ENCODE measurements around the gene SMAD9.

Gene SMAD9

GRCh38 chr13:36920616-36921185 lies 663 bp upstream of the SMAD9 start:
- peaks cover 47% of the 10 kb centered on the region for H3K27me3 ChIP-seq (ENCODE audit: control insufficient read depth, insufficient read depth, low read length)
- no peak overlapping the region for H3K9ac ChIP-seq (ENCODE audit: low read length)
- no peak overlapping the region for H3K27ac ChIP-seq (ENCODE audit: low read depth, low read length)
- H3K9me3 ChIP-seq (ENCODE audit: control insufficient read depth, insufficient read depth, low read depth, low read length) = no peaks in the 10 kb centered on the region
- H3K4me1 ChIP-seq (ENCODE audit: control insufficient read depth, insufficient read depth, low read length) = peaks cover 7% of the 10 kb centered on the region
- no peaks in the 10 kb centered on the region for H3K36me3 ChIP-seq (ENCODE audit: control insufficient read depth, insufficient read depth, low read length)
- peak overlapping the region; percentile 29 for H3K4me3 ChIP-seq (ENCODE audit: low read depth, low read length)

- H3K9ac ChIP-seq (ENCODE audit: low read length) = peak overlapping the region; percentile 30
- H3K9me3 ChIP-seq (ENCODE audit: control insufficient read depth, insufficient read depth, low read depth, low read length) = no peaks in the 10 kb centered on the region
- peaks cover 47% of the 10 kb centered on the region for H3K27me3 ChIP-seq (ENCODE audit: control insufficient read depth, insufficient read depth, low read length)
- H3K27ac ChIP-seq (ENCODE audit: low read depth, low read length) = no peak overlapping the region
- H3K36me3 ChIP-seq (ENCODE audit: control insufficient read depth, insufficient read depth, low read length) = no peaks in the 10 kb centered on the region
- H3K4me3 ChIP-seq (ENCODE audit: low read depth, low read length) = peak overlapping the region; percentile 77
- H3K4me1 ChIP-seq (ENCODE audit: control insufficient read depth, insufficient read depth, low read length) = peaks cover 7% of the 10 kb centered on the region
Observed at GRCh38 chr13:36919171-36919832, 736 bp downstream of the SMAD9 start.

- Histone ChIP-seq H3K9ac (ENCODE audit: low read length) (peak overlapping the region; percentile 30), H3K9me3 (ENCODE audit: control insufficient read depth, insufficient read depth, low read depth, low read length) (no peaks in the 10 kb centered on the region), H3K36me3 (ENCODE audit: control insufficient read depth, insufficient read depth, low read length) (no peaks in the 10 kb centered on the region), H3K27ac (ENCODE audit: low read depth, low read length) (no peak overlapping the region), H3K4me3 (ENCODE audit: low read depth, low read length) (peak overlapping the region; percentile 77), H3K4me1 (ENCODE audit: control insufficient read depth, insufficient read depth, low read length) (peaks cover 7% of the 10 kb centered on the region), H3K27me3 (ENCODE audit: control insufficient read depth, insufficient read depth, low read length) (peaks cover 47% of the 10 kb centered on the region)
Observed at GRCh38 chr13:36918246-36919131, 1.5 kb downstream of the SMAD9 start.

- no peak overlapping the region for H3K27ac ChIP-seq (ENCODE audit: low read depth, low read length)
- peaks cover 47% of the 10 kb centered on the region for H3K27me3 ChIP-seq (ENCODE audit: control insufficient read depth, insufficient read depth, low read length)
- no peaks in the 10 kb centered on the region for H3K9me3 ChIP-seq (ENCODE audit: control insufficient read depth, insufficient read depth, low read depth, low read length)
- no peaks in the 10 kb centered on the region for H3K36me3 ChIP-seq (ENCODE audit: control insufficient read depth, insufficient read depth, low read length)
- peaks cover 7% of the 10 kb centered on the region for H3K4me1 ChIP-seq (ENCODE audit: control insufficient read depth, insufficient read depth, low read length)
- no peak overlapping the region for H3K4me3 ChIP-seq (ENCODE audit: low read depth, low read length)
- no peak overlapping the region for H3K9ac ChIP-seq (ENCODE audit: low read length)
Observed at GRCh38 chr13:36917311-36917710, 2.7 kb downstream of the SMAD9 start.

GRCh38 chr13:36915896-36916640 lies 4.0 kb downstream of the SMAD9 start:
- no peak overlapping the region for H3K27ac ChIP-seq (ENCODE audit: low read depth, low read length)
- peaks cover 7% of the 10 kb centered on the region for H3K4me1 ChIP-seq (ENCODE audit: control insufficient read depth, insufficient read depth, low read length)
- H3K9ac ChIP-seq (ENCODE audit: low read length) = no peak overlapping the region
- no peak overlapping the region for H3K4me3 ChIP-seq (ENCODE audit: low read depth, low read length)
- H3K36me3 ChIP-seq (ENCODE audit: control insufficient read depth, insufficient read depth, low read length) = no peaks in the 10 kb centered on the region
- H3K27me3 ChIP-seq (ENCODE audit: control insufficient read depth, insufficient read depth, low read length) = peaks cover 35% of the 10 kb centered on the region
- H3K9me3 ChIP-seq (ENCODE audit: control insufficient read depth, insufficient read depth, low read depth, low read length) = no peaks in the 10 kb centered on the region

GRCh38 chr13:36915106-36915505 lies 4.9 kb downstream of the SMAD9 start:
- H3K4me1 ChIP-seq (ENCODE audit: control insufficient read depth, insufficient read depth, low read length) = peaks cover 7% of the 10 kb centered on the region
- H3K4me3 ChIP-seq (ENCODE audit: low read depth, low read length) = no peak overlapping the region
- no peaks in the 10 kb centered on the region for H3K36me3 ChIP-seq (ENCODE audit: control insufficient read depth, insufficient read depth, low read length)
- H3K9me3 ChIP-seq (ENCODE audit: control insufficient read depth, insufficient read depth, low read depth, low read length) = no peaks in the 10 kb centered on the region
- H3K27me3 ChIP-seq (ENCODE audit: control insufficient read depth, insufficient read depth, low read length) = peaks cover 28% of the 10 kb centered on the region
- no peak overlapping the region for H3K27ac ChIP-seq (ENCODE audit: low read depth, low read length)
- H3K9ac ChIP-seq (ENCODE audit: low read length) = no peak overlapping the region

- H3K27ac ChIP-seq (ENCODE audit: low read depth, low read length) = no peak overlapping the region
- no peak overlapping the region for H3K9ac ChIP-seq (ENCODE audit: low read length)
- H3K4me3 ChIP-seq (ENCODE audit: low read depth, low read length) = no peak overlapping the region
- H3K9me3 ChIP-seq (ENCODE audit: control insufficient read depth, insufficient read depth, low read depth, low read length) = no peaks in the 10 kb centered on the region
- H3K36me3 ChIP-seq (ENCODE audit: control insufficient read depth, insufficient read depth, low read length) = no peaks in the 10 kb centered on the region
- peaks cover 7% of the 10 kb centered on the region for H3K4me1 ChIP-seq (ENCODE audit: control insufficient read depth, insufficient read depth, low read length)
- peaks cover 28% of the 10 kb centered on the region for H3K27me3 ChIP-seq (ENCODE audit: control insufficient read depth, insufficient read depth, low read length)
Observed at GRCh38 chr13:36914648-36915047, 5.4 kb downstream of the SMAD9 start.

GRCh38 chr13:36913463-36913862 lies 6.6 kb downstream of the SMAD9 start:
- H3K4me1 ChIP-seq (ENCODE audit: control insufficient read depth, insufficient read depth, low read length) = peaks cover under 1% of the 10 kb centered on the region; the same call in 1 of the 2 replicates
- no peak overlapping the region for H3K27ac ChIP-seq (ENCODE audit: low read depth, low read length)
- H3K27me3 ChIP-seq (ENCODE audit: control insufficient read depth, insufficient read depth, low read length) = peaks cover 18% of the 10 kb centered on the region
- H3K9me3 ChIP-seq (ENCODE audit: control insufficient read depth, insufficient read depth, low read depth, low read length) = no peaks in the 10 kb centered on the region
- H3K9ac ChIP-seq (ENCODE audit: low read length) = no peak overlapping the region
- H3K36me3 ChIP-seq (ENCODE audit: control insufficient read depth, insufficient read depth, low read length) = no peaks in the 10 kb centered on the region
- H3K4me3 ChIP-seq (ENCODE audit: low read depth, low read length) = no peak overlapping the region

GRCh38 chr13:36912973-36913372 lies 7.1 kb downstream of the SMAD9 start:
- H3K36me3 ChIP-seq (ENCODE audit: control insufficient read depth, insufficient read depth, low read length) = no peaks in the 10 kb centered on the region
- no peaks in the 10 kb centered on the region for H3K9me3 ChIP-seq (ENCODE audit: control insufficient read depth, insufficient read depth, low read depth, low read length)
- H3K4me1 ChIP-seq (ENCODE audit: control insufficient read depth, insufficient read depth, low read length) = no peaks in the 10 kb centered on the region
- H3K4me3 ChIP-seq (ENCODE audit: low read depth, low read length) = no peak overlapping the region
- H3K27ac ChIP-seq (ENCODE audit: low read depth, low read length) = no peak overlapping the region
- H3K27me3 ChIP-seq (ENCODE audit: control insufficient read depth, insufficient read depth, low read length) = peaks cover 14% of the 10 kb centered on the region
- no peak overlapping the region for H3K9ac ChIP-seq (ENCODE audit: low read length)

GRCh38 chr13:36912369-36912768 lies 7.7 kb downstream of the SMAD9 start:
- Histone ChIP-seq H3K36me3 (ENCODE audit: control insufficient read depth, insufficient read depth, low read length) (no peaks in the 10 kb centered on the region), H3K4me1 (ENCODE audit: control insufficient read depth, insufficient read depth, low read length) (no peaks in the 10 kb centered on the region), H3K9ac (ENCODE audit: low read length) (no peak overlapping the region), H3K27ac (ENCODE audit: low read depth, low read length) (no peak overlapping the region), H3K4me3 (ENCODE audit: low read depth, low read length) (no peak overlapping the region), H3K9me3 (ENCODE audit: control insufficient read depth, insufficient read depth, low read depth, low read length) (no peaks in the 10 kb centered on the region), H3K27me3 (ENCODE audit: control insufficient read depth, insufficient read depth, low read length) (peaks cover 8% of the 10 kb centered on the region)
